ENCODE measurements around the gene TARBP1.

DNA sequence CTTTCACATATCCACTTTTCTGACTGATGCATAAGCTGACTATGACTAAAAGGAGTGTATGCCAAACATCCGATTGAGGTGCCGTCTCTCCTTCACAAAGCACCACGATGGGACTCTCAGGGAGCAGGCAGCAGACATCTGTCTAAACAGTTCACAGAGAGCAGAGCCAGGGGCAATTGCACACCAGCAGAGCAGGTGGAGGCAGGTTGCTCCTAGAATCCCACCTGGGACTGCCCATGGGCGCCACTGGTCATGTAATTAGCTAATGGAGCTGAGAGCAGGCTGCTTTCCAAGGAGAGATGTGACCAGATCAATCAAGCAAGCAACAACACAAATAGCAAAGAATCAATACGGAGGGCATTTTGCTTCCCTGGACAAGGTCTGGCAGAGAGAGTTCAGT, 136.2 kb downstream of the TARBP1 start:
- TF ChIP-seq CTCF (IDR thresholded peaks at IDR 0.05) (no peak), EZH2 (IDR thresholded peaks at IDR 0.05; ENCODE audit: borderline replicate concordance, insufficient read depth, low read depth, low read length, poor library complexity, severe bottlenecking) (no peak)
